ENCODE measurements around the gene NISCH. TPM values are rescaled to one million over a fixed set of nuclear protein-coding genes. Genes with fewer than 3 reads are reported as not detected.

Gene NISCH
- total RNA-seq, 1 experiment from 2014 or later, result 85.0 TPM

DNA sequence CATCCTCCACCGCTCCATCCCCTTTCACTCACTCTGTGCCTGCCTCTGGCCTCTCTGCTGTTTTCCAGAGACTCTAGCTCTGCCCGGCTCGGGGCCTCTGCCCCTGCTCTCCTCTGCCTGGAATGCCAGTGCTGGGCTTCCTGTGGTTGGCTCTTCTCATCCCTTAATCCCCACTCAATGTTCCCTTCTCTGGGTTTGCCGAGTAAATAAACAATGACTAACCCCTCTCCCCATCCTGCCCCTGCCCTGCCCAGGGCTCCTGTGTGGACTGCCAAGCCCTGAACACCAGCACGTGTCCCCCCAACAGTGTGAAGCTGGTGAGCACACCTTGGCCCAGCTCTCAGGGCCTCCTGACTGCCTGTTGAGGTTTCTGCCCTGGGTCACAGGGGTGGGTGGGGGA, 52.0 kb downstream of the NISCH start:
- DNase-seq (ENCODE audit: low spot score) (no peak), ATAC-seq (no peak)
- H3K36me3 Mint-ChIP-seq, result no peaks in the 10 kb centered on the region
- no peak overlapping the region for H3K4me3 Mint-ChIP-seq
- no peak overlapping the region for H3K27ac Mint-ChIP-seq
- TF ChIP-seq GRHL2 (CRISPR knock-in tag; IDR thresholded peaks at IDR 0.05; ENCODE audit: insufficient replicate concordance, severe bottlenecking) (no peak), ZBTB21 (CRISPR knock-in tag; IDR thresholded peaks at IDR 0.05; ENCODE audit: borderline replicate concordance) (no peak), NR2C2 (CRISPR knock-in tag; IDR thresholded peaks at IDR 0.05) (no peak), EMX1 (CRISPR knock-in tag; IDR thresholded peaks at IDR 0.05) (no peak), ZNF138 (CRISPR knock-in tag; conservative IDR thresholded peaks at IDR 0.05) (no peak), ELF4 (CRISPR knock-in tag; IDR thresholded peaks at IDR 0.05; ENCODE audit: low read depth) (no peak), ZNF121 (CRISPR knock-in tag; IDR thresholded peaks at IDR 0.05) (no peak), SMAD4 (CRISPR knock-in tag; IDR thresholded peaks at IDR 0.05) (no peak), ZNF396 (CRISPR knock-in tag; IDR thresholded peaks at IDR 0.05; ENCODE audit: borderline replicate concordance) (no peak), NFYB (CRISPR knock-in tag; conservative IDR thresholded peaks at IDR 0.05; ENCODE audit: low read depth) (no peak), TP53 (CRISPR knock-in tag; IDR thresholded peaks at IDR 0.05) (no peak), RELA (CRISPR knock-in tag; IDR thresholded peaks at IDR 0.05; ENCODE audit: borderline replicate concordance) (no peak)
- TF ChIP-seq, protein P1, sequence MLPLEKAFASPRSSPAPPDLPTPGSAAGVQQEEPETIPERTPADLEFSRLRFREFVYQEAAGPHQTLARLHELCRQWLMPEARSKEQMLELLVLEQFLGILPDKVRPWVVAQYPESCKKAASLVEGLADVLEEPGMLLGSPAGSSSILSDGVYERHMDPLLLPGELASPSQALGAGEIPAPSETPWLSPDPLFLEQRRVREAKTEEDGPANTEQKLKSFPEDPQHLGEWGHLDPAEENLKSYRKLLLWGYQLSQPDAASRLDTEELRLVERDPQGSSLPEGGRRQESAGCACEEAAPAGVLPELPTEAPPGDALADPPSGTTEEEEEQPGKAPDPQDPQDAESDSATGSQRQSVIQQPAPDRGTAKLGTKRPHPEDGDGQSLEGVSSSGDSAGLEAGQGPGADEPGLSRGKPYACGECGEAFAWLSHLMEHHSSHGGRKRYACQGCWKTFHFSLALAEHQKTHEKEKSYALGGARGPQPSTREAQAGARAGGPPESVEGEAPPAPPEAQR (CRISPR knock-in tag; IDR thresholded peaks at IDR 0.05), result no peak
- TF ChIP-seq, protein P2, sequence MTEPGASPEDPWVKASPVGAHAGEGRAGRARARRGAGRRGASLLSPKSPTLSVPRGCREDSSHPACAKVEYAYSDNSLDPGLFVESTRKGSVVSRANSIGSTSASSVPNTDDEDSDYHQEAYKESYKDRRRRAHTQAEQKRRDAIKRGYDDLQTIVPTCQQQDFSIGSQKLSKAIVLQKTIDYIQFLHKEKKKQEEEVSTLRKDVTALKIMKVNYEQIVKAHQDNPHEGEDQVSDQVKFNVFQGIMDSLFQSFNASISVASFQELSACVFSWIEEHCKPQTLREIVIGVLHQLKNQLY (CRISPR knock-in tag; IDR thresholded peaks at IDR 0.05), result no peak
- TF ChIP-seq, protein P3, sequence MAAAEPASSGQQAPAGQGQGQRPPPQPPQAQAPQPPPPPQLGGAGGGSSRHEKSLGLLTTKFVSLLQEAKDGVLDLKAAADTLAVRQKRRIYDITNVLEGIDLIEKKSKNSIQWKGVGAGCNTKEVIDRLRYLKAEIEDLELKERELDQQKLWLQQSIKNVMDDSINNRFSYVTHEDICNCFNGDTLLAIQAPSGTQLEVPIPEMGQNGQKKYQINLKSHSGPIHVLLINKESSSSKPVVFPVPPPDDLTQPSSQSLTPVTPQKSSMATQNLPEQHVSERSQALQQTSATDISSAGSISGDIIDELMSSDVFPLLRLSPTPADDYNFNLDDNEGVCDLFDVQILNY (CRISPR knock-in tag; IDR thresholded peaks at IDR 0.05), result no peak
- TF ChIP-seq, protein P4, sequence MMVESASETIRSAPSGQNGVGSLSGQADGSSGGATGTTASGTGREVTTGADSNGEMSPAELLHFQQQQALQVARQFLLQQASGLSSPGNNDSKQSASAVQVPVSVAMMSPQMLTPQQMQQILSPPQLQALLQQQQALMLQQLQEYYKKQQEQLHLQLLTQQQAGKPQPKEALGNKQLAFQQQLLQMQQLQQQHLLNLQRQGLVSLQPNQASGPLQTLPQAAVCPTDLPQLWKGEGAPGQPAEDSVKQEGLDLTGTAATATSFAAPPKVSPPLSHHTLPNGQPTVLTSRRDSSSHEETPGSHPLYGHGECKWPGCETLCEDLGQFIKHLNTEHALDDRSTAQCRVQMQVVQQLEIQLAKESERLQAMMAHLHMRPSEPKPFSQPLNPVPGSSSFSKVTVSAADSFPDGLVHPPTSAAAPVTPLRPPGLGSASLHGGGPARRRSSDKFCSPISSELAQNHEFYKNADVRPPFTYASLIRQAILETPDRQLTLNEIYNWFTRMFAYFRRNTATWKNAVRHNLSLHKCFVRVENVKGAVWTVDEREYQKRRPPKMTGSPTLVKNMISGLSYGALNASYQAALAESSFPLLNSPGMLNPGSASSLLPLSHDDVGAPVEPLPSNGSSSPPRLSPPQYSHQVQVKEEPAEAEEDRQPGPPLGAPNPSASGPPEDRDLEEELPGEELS (CRISPR knock-in tag; IDR thresholded peaks at IDR 0.05), result no peak
- TF ChIP-seq, protein P5, sequence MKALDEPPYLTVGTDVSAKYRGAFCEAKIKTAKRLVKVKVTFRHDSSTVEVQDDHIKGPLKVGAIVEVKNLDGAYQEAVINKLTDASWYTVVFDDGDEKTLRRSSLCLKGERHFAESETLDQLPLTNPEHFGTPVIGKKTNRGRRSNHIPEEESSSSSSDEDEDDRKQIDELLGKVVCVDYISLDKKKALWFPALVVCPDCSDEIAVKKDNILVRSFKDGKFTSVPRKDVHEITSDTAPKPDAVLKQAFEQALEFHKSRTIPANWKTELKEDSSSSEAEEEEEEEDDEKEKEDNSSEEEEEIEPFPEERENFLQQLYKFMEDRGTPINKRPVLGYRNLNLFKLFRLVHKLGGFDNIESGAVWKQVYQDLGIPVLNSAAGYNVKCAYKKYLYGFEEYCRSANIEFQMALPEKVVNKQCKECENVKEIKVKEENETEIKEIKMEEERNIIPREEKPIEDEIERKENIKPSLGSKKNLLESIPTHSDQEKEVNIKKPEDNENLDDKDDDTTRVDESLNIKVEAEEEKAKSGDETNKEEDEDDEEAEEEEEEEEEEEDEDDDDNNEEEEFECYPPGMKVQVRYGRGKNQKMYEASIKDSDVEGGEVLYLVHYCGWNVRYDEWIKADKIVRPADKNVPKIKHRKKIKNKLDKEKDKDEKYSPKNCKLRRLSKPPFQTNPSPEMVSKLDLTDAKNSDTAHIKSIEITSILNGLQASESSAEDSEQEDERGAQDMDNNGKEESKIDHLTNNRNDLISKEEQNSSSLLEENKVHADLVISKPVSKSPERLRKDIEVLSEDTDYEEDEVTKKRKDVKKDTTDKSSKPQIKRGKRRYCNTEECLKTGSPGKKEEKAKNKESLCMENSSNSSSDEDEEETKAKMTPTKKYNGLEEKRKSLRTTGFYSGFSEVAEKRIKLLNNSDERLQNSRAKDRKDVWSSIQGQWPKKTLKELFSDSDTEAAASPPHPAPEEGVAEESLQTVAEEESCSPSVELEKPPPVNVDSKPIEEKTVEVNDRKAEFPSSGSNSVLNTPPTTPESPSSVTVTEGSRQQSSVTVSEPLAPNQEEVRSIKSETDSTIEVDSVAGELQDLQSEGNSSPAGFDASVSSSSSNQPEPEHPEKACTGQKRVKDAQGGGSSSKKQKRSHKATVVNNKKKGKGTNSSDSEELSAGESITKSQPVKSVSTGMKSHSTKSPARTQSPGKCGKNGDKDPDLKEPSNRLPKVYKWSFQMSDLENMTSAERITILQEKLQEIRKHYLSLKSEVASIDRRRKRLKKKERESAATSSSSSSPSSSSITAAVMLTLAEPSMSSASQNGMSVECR (CRISPR knock-in tag; IDR thresholded peaks at IDR 0.05; ENCODE audit: borderline replicate concordance), result no peak
- TF ChIP-seq, protein P6, sequence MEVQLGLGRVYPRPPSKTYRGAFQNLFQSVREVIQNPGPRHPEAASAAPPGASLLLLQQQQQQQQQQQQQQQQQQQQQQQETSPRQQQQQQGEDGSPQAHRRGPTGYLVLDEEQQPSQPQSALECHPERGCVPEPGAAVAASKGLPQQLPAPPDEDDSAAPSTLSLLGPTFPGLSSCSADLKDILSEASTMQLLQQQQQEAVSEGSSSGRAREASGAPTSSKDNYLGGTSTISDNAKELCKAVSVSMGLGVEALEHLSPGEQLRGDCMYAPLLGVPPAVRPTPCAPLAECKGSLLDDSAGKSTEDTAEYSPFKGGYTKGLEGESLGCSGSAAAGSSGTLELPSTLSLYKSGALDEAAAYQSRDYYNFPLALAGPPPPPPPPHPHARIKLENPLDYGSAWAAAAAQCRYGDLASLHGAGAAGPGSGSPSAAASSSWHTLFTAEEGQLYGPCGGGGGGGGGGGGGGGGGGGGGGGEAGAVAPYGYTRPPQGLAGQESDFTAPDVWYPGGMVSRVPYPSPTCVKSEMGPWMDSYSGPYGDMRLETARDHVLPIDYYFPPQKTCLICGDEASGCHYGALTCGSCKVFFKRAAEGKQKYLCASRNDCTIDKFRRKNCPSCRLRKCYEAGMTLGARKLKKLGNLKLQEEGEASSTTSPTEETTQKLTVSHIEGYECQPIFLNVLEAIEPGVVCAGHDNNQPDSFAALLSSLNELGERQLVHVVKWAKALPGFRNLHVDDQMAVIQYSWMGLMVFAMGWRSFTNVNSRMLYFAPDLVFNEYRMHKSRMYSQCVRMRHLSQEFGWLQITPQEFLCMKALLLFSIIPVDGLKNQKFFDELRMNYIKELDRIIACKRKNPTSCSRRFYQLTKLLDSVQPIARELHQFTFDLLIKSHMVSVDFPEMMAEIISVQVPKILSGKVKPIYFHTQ (CRISPR knock-in tag; IDR thresholded peaks at IDR 0.05), result no peak
- TF ChIP-seq, protein P7, sequence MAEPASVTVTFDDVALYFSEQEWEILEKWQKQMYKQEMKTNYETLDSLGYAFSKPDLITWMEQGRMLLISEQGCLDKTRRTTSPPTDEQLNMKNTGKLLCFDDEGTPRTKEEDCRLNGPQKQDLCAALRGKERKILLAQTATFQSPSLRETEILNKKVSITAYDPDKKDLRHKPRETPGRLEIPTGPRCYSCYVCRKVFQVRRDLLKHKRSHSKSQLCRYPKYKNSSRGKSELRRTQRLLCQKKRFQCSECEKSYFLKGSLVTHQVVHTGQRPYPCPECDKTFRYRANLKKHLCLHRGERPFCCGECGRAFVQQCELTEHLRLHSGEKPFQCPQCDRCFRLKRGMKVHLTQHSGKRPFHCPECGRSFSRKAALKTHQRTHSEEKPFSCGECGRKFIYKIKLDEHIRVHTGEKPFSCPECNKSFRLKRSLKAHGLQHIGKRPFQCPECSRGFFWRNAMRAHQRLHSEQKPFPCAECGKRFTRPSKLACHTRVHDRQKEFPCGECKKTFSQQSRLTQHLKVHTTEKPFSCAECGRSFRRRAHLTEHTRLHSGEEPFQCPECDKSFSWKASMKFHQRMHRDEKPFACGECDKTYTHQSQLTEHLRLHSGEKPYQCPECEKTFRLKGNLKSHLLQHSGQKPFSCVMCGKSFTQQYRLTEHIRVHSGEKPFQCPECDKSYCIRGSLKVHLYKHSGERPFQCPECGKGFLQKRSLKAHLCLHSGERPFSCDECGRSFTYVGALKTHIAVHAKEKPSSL (CRISPR knock-in tag; conservative IDR thresholded peaks at IDR 0.05), result no peak
- TF ChIP-seq, protein P8, sequence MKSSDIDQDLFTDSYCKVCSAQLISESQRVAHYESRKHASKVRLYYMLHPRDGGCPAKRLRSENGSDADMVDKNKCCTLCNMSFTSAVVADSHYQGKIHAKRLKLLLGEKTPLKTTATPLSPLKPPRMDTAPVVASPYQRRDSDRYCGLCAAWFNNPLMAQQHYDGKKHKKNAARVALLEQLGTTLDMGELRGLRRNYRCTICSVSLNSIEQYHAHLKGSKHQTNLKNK (CRISPR knock-in tag; IDR thresholded peaks at IDR 0.05), result no peak
- ChIA-PET CTCF (interaction anchor here (0.8 kb wide), 1 partner anchor 29 kb away, joined by 3 read pairs; the partner anchor contains the start of gene UQCC5), POLR2A (no interaction called here)
- no peaks in the 10 kb centered on the region; the same call in 1 of the 2 replicates for H3K27me3 Mint-ChIP-seq (ENCODE audit: low read depth)
- H3K9me3 Mint-ChIP-seq, result no peaks in the 10 kb centered on the region
- H3K4me1 Mint-ChIP-seq, result peaks cover 2% of the 10 kb centered on the region; the same call in 1 of the 2 replicates
